ENCODE data around the gene MEGF8. TPM values are rescaled to one million over a fixed set of nuclear protein-coding genes. Genes with fewer than 3 reads are reported as not detected.

The MEGF8 gene
- total and polyA plus RNA-seq, 9 of the 15 experiments (the other 6 are each of a cell fraction or from before 2014, with no cell fraction given) = 0.28 to 13.1 (median 3.0) TPM

- TF ChIP-seq, protein P1, sequence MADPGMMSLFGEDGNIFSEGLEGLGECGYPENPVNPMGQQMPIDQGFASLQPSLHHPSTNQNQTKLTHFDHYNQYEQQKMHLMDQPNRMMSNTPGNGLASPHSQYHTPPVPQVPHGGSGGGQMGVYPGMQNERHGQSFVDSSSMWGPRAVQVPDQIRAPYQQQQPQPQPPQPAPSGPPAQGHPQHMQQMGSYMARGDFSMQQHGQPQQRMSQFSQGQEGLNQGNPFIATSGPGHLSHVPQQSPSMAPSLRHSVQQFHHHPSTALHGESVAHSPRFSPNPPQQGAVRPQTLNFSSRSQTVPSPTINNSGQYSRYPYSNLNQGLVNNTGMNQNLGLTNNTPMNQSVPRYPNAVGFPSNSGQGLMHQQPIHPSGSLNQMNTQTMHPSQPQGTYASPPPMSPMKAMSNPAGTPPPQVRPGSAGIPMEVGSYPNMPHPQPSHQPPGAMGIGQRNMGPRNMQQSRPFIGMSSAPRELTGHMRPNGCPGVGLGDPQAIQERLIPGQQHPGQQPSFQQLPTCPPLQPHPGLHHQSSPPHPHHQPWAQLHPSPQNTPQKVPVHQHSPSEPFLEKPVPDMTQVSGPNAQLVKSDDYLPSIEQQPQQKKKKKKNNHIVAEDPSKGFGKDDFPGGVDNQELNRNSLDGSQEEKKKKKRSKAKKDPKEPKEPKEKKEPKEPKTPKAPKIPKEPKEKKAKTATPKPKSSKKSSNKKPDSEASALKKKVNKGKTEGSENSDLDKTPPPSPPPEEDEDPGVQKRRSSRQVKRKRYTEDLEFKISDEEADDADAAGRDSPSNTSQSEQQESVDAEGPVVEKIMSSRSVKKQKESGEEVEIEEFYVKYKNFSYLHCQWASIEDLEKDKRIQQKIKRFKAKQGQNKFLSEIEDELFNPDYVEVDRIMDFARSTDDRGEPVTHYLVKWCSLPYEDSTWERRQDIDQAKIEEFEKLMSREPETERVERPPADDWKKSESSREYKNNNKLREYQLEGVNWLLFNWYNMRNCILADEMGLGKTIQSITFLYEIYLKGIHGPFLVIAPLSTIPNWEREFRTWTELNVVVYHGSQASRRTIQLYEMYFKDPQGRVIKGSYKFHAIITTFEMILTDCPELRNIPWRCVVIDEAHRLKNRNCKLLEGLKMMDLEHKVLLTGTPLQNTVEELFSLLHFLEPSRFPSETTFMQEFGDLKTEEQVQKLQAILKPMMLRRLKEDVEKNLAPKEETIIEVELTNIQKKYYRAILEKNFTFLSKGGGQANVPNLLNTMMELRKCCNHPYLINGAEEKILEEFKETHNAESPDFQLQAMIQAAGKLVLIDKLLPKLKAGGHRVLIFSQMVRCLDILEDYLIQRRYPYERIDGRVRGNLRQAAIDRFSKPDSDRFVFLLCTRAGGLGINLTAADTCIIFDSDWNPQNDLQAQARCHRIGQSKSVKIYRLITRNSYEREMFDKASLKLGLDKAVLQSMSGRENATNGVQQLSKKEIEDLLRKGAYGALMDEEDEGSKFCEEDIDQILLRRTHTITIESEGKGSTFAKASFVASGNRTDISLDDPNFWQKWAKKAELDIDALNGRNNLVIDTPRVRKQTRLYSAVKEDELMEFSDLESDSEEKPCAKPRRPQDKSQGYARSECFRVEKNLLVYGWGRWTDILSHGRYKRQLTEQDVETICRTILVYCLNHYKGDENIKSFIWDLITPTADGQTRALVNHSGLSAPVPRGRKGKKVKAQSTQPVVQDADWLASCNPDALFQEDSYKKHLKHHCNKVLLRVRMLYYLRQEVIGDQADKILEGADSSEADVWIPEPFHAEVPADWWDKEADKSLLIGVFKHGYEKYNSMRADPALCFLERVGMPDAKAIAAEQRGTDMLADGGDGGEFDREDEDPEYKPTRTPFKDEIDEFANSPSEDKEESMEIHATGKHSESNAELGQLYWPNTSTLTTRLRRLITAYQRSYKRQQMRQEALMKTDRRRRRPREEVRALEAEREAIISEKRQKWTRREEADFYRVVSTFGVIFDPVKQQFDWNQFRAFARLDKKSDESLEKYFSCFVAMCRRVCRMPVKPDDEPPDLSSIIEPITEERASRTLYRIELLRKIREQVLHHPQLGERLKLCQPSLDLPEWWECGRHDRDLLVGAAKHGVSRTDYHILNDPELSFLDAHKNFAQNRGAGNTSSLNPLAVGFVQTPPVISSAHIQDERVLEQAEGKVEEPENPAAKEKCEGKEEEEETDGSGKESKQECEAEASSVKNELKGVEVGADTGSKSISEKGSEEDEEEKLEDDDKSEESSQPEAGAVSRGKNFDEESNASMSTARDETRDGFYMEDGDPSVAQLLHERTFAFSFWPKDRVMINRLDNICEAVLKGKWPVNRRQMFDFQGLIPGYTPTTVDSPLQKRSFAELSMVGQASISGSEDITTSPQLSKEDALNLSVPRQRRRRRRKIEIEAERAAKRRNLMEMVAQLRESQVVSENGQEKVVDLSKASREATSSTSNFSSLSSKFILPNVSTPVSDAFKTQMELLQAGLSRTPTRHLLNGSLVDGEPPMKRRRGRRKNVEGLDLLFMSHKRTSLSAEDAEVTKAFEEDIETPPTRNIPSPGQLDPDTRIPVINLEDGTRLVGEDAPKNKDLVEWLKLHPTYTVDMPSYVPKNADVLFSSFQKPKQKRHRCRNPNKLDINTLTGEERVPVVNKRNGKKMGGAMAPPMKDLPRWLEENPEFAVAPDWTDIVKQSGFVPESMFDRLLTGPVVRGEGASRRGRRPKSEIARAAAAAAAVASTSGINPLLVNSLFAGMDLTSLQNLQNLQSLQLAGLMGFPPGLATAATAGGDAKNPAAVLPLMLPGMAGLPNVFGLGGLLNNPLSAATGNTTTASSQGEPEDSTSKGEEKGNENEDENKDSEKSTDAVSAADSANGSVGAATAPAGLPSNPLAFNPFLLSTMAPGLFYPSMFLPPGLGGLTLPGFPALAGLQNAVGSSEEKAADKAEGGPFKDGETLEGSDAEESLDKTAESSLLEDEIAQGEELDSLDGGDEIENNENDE (IDR thresholded peaks at IDR 0.05; ENCODE audit: low read depth, low read length) = no peak
- TF ChIP-seq ZNF589 (CRISPR knock-in tag; IDR thresholded peaks at IDR 0.05; ENCODE audit: low read depth) = no peak
- TF ChIP-seq TOE1 (IDR thresholded peaks at IDR 0.05; ENCODE audit: borderline replicate concordance) = no peak
- no peak for TF ChIP-seq TOE1 (CRISPR knock-in tag; IDR thresholded peaks at IDR 0.05; ENCODE audit: borderline replicate concordance, low read depth)
- TF ChIP-seq ZNF592 (IDR thresholded peaks at IDR 0.05) = no peak
- no peak for TF ChIP-seq ZNF583 (CRISPR knock-in tag; IDR thresholded peaks at IDR 0.05)
- TF ChIP-seq, protein P2, sequence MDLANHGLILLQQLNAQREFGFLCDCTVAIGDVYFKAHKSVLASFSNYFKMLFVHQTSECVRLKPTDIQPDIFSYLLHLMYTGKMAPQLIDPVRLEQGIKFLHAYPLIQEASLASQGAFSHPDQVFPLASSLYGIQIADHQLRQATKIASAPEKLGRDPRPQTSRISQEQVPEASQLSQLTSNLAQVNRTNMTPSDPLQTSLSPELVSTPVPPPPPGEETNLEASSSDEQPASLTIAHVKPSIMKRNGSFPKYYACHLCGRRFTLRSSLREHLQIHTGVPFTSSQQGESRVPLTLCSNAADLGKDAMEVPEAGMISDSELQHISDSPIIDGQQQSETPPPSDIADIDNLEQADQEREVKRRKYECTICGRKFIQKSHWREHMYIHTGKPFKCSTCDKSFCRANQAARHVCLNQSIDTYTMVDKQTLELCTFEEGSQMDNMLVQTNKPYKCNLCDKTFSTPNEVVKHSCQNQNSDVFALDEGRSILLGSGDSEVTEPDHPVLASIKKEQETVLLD (IDR thresholded peaks at IDR 0.05) = no peak
- TF ChIP-seq SUPT5H (IDR thresholded peaks at IDR 0.05) = no peak
- TF ChIP-seq ZNF431 (CRISPR knock-in tag; IDR thresholded peaks at IDR 0.05) = no peak
- no peak for TF ChIP-seq MITF (IDR thresholded peaks at IDR 0.05)
Measured at GRCh38 chr19:42420055-42420544, 94.7 kb downstream of the MEGF8 start (continued).

Data from K562 (cell line).